GM18909 (cell line): ENCODE results near the gene MAGEF1.

Experiments
- ATAC-seq: cut with Tn5 transposase; IDR thresholded peaks from one replicate; pipeline ENCODE4 v1.9.1; 2021; ENCODE audit warnings: mild to moderate bottlenecking; ENCODE audit not compliant: unreplicated experiment, poor library complexity

The MAGEF1 gene, protein sequence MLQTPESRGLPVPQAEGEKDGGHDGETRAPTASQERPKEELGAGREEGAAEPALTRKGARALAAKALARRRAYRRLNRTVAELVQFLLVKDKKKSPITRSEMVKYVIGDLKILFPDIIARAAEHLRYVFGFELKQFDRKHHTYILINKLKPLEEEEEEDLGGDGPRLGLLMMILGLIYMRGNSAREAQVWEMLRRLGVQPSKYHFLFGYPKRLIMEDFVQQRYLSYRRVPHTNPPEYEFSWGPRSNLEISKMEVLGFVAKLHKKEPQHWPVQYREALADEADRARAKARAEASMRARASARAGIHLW

GRCh38 chr3:184711493-184712247 is at the start of gene MAGEF1:
Gene MAGEF1, minus strand, starts transcription at chr3:184712064. Its CDS starts 243 bp downstream, at chr3:184711821.
- ATAC-seq: peak; percentile 82

DNA sequence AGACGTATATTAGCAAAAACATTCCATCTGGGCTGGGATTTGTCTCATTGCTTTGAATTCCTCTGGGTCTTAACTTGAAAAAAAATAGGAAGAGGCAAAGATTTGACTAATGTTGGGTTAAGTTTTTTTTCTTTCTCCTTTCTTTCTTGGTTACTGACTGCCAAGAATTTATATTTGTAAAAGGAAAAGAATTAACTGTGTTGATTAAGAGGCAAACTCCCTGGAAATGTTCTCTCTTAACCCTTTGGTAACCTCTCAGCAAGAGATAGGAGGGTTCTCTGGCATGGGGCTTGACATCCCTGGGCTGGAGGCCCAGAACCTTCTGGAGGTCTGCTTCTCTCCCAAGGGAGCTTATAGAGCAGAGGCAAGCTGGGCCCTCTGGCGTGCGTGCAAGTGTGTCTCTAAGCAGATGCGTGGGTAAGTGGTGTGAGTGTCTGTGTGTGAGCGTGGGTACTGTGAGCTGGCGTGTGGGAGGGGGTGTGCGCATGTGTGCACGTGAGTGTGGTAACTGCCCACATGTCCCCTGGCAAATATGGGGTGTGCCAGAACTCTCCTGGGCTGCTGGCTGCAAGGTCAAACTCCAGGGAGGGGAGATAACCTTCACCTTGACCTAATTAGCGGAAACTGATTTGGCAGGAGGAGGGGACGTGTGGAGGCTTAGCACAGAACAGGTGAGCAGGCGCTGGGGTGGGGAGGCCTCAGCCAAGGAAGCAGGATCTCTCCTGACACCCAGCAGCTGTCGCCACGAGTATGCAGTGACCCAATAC is 49.4 kb upstream of the MAGEF1 start:
- no peak for ATAC-seq

DNA sequence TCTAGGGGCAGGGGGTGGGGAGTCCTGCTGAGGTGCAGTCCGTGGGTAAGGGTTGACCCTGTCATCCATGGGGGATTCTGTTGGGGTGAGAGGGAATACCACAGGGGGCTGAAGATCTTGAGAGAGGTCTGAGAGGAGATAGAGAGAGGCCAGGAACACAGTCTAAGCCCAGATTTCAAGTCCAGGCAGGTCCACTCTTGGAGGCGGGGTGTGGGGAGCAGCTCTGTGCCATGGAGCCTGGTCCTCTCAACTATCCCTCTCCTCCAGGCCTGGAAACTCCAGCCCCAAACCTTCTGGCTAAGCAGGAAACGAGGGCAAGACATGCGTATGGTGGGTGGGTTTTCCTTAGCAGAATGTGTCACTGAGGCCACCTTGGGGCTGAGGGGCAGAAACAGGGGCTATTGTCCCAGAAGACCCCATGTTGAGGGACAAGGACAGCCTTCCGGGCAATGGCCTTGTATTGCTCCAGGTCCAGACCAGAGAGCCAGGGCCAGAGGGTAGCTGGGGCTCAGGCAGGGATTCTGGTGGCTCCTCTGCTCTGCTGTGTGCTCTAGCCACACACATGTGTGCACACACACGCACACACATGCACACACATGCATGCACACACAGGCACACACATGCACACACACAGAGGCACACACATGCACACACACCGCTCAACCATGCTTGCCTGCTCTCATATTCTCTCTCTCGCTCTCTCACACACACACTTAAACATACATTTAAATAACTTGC is 48.6 kb upstream of the MAGEF1 start:
- no peak for ATAC-seq

DNA sequence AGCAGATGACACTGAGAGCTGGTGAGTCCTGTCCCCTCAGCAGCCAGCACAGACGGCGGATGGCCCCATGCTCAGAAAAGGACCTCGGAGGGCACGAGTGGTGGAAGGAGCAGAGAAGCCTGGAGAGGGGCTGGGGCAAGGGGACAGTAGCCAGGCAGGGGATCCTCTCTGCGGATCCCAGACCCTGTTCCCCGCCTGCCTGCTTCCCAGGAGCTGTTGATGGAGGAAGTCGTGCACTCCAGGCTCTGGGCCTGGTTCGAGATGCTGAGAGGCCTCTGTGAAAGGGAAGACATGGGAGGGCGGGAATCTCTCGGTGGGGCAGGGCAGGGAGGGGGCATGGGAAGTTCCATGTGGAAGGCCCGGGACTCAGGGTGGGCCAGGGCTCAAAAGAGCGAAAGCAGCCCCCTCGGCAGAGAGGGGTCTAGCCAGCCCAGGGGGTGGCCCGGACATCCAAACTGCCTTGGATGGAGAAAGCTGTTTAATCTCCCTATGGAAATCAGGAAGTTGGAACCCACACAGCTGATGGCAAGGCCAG is 47.9 kb upstream of the MAGEF1 start:
- no peak for ATAC-seq

DNA sequence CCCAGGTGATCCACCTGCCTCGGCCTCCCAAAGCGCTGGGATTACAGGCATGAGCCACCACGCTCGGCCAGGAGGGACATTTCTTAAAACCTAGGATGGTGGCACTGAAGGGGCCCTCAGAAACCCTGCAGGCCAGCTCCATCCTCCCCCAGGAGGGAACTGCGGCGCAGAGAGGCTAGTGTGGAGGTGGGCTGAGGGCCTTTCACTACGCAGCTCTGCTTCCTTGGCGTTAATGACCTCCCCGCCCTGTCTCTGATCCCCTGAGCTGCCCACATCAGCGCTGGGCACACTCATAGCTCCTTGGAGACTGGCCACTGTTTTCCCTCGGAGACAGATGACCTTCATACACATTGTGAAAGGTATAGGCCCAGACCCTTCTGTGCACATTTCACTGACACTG is 46.2 kb upstream of the MAGEF1 start:
- no peak for ATAC-seq

- ATAC-seq: no peak
Observed at GRCh38 chr3:184757022-184757651, 45.3 kb upstream of the MAGEF1 start.

DNA sequence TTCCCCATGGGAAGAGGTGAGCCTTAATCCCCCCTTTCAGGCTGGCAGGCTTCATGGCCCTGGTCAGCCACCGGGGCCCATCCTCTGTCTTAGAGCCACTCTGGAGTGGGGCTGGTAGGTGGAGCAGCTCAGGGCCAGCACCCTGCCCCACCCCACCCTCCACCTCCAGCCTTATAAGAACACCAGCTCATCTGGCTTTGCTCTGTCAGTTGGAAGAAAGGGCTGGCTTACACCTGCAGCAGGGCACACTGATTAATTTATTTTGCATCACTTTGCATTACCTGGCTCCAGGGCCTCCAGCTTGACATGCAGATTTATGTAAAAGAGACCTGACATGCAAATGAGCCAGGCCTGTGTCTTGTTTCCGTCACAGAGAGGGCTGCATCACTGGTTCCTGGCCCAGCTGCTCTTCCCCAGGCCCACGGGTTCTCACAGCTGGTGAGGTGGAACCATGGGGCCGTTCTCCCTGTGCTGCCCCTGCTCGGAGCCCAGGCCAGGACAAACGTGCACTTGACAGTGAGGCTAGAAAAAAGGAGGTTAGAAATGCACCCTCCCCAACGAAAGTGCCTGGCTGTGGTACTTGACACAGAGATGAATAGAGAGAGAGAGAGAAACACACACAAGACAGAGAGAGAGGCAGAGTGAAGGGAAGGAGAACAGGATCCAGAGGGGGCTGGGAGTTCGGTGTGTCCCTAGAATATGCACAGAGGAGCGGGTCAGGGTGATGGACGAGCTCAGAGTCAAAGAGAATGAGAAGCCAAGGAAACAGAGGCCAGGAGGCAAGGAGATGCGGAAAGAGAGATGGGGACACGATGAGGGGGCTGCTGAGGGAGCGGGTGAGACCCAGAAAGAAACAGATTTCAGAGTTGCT is 44.5 kb upstream of the MAGEF1 start:
- ATAC-seq: no peak

DNA sequence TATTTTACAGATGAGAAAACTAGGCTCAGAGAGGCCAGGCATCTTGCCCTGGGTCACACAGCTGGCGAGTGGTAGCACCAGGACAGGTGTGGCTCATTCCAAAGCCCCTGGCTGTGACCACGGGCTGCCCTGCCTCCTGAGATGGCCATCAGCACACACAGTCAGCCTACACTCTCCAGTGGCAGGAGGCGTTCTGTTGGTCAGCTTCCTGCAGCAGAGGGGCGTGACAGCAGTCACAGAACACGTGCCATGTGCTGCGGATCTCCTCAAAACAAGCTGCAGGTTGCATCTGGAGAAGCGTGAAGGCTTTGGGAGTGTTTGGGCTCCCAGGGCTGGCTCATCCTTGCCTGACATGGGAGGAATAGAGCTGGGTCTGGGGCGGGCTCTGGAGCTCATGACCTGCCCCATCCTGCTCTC is 43.5 kb upstream of the MAGEF1 start:
- no peak for ATAC-seq

DNA sequence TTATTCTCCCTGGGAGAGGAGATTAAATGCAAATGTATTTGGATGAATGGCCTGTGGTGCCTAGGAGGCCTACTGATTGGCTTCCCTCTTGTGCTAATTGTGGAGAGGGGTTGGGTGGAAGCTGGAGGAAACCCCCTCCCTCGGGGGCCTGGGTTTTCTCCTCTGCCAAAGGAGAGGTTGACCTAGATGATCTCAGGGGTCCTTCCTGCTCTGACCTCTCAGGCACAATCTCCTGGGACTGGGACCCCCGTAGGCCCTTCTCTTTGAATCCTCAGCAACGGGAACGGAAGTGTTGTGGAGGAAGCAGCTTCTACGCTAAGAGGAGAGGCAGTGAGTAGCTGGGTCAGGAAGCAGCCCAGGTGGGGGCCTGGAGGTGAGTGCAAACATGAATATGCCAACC is 40.5 kb upstream of the MAGEF1 start:
- no peak for ATAC-seq

GRCh38 chr3:184751204-184752040 is 39.6 kb upstream of the MAGEF1 start:
- ATAC-seq: no peak

GRCh38 chr3:184750349-184751083 is 38.7 kb upstream of the MAGEF1 start:
- no peak for ATAC-seq

- ATAC-seq: no peak
Observed at GRCh38 chr3:184749168-184749744, 37.4 kb upstream of the MAGEF1 start.

- ATAC-seq: no peak
Observed at GRCh38 chr3:184748219-184749135, 36.6 kb upstream of the MAGEF1 start.

DNA sequence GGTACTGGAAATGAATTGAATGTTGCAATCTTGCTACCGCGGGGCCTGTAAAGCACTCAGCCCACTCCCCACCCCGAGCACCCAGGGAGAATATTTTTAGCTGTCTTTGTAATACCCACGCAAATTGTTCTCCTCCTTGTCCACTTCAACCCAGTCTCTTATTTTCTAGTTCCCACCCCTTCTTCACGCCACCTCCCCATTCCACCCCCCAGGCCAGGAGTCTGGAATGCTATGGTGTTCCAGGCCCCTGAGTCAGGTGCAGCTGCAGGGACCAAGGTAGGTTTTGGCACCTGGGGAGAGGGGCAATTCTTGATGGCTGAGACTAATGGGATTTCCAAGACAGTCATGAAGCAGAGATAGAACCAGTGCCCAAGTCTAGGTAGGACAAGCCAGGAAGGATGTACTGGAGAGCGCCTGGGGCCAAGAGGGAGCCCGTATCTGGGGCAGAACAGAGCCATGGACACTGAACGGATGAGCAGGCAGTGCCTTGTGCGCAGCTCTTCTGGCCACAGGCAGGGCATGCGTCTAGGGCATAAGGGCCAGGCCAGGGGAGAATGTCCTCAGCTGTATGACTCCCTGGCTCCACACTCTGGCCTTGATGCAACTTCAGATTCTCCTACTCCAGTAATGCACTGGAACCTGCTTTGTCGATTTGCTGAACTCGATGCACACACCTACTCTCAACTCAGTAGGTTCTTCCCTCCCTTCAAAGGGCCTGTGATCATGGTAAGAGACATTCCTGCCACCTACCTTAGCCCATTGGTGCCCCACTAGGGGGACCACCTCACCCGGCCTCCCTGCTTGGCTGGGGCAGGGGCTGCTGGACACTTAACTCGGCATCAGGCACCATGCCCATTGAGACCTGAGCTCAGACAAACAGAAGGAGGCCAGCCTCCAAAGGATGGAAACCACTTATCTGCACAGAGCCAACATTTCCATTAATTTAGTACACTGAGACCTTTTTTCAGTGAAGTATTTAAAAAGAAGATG is 34.6 kb upstream of the MAGEF1 start:
- ATAC-seq: no peak

DNA sequence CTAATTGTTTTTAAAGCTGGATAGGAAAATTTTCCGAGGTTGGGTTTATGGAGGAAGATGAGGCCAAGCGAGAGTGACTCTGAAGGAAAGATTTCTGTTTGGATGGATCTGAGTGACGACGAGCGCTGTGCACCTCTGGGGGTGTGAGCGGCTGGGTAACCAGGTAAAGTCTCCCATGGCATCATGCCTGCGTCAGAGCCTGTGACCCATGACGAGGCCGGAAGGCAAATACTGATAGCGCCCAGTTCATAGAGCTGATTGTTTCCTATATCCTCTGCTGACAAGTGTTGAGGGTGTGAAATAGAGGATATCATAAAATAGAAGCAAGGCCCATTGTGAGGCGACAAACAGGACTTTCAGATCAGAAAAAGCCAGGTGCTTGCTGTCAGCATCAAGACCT is 33.7 kb upstream of the MAGEF1 start:
- no peak for ATAC-seq
